HG03521 (cell line): ENCODE measurements around the gene DPF3.

Source experiments
- ATAC-seq: cut with Tn5 transposase; IDR thresholded peaks from one replicate; pipeline ENCODE4 v1.9.1; 2021; ENCODE audit warnings: mild to moderate bottlenecking, moderate library complexity; ENCODE audit not compliant: unreplicated experiment

DPF3 gene

DNA sequence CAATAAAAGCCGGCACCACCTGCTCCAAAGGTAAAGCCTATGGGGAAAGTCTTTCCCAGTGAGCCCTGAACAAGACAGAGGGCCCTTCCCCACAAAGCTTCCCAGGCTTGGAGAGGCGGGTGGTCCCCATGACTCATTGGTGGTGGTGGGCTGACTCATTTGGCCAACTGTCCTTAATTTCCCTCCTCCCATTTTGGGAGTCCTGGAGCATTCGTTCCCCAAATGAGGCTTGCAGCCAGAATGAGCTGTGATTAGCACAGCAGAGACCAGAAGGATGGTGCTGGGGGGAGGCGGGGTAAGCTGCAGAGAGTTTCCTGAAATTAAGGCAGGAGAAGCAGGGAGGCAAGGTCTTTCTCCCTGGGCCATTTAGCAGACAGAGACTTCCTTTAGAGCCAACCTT lies 241.7 kb downstream of the DPF3 start:
- no peak for ATAC-seq

DNA sequence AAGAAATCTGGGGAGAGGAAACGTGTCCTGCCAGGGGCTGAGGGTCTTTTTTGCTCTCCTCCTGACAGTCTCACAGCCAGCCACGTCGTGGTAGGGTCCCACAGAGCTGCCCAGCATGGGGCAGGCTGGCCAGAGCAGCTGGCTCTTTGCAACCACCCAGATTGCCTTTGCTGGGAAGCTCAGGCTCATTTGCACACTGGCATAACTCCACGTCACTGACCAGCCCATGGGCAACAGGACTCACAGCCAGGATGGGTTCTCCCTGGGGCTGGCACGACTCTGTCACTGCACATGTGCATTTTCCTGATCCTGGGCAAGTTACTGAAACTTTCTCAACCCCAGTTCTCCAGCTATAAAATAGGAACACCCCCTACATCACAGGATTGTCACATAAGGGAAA lies 242.2 kb downstream of the DPF3 start:
- no peak for ATAC-seq

DNA sequence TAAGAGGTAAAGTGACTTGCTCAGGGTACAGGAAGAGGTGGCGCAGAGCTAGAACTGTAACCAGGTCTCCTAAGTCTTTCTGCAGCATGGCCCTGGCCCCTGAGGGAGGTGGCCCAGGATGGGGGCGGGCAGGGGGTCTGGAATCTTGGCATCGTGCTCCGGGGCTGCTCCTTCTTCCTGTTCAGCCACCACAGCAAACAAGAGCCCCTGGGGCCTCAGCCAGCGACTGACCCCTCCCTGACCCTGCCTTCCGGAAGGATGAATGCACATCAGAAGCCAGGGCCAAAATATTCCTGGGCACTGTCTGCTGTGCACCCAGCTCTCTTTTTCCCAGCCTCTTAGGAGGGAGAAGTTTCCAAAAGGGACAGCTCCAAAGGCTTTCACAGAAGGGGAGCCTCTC lies 242.8 kb downstream of the DPF3 start:
- ATAC-seq, result no peak

DNA sequence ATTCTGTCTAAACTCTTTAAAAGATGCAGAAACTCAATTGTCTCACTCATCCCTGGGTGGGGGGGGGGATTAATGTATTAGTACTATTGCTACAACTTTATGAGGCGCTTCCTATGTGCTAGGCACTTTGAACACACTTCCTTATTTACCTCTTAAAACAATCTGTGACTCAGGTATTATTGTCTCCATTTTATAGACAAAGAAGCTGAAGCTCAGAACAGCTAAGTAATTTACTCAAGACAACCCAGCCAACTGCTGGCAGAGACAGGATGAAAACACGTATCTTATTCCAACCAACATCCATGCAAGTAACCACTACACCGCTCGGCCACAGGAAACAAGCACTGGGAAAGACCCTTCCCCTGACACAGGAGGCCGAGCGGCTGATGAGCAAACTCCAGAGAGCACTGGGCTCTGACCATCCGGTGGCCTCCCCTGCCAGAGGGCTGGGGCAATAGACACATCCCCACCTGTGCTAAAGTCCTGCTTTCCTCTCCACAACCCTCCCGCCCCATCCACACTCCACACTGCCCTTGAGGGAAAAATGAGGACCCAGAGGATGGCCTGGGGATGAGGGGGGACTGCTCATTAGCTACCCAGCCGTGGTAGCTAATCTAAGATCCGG lies 244.2 kb downstream of the DPF3 start:
- no peak for ATAC-seq

DNA sequence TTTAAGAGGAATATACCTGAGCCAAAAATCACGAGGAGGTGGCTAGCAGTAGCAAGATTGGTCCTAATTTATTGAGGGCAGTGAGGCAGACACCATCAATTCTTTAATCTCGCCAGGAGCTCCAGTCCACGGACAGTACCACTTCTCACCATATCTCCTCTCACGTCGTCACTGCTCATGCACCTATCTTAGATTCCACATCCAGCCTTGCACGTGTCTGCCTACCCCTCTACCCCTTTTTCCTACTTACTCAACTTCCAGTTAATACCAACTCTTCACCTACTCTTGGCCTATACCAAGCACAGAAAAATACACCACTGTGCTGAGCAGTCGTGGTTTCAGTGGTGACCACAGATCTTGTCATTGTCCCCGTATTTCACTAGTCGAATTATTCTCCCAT lies 246.1 kb downstream of the DPF3 start:
- ATAC-seq, result no peak

DNA sequence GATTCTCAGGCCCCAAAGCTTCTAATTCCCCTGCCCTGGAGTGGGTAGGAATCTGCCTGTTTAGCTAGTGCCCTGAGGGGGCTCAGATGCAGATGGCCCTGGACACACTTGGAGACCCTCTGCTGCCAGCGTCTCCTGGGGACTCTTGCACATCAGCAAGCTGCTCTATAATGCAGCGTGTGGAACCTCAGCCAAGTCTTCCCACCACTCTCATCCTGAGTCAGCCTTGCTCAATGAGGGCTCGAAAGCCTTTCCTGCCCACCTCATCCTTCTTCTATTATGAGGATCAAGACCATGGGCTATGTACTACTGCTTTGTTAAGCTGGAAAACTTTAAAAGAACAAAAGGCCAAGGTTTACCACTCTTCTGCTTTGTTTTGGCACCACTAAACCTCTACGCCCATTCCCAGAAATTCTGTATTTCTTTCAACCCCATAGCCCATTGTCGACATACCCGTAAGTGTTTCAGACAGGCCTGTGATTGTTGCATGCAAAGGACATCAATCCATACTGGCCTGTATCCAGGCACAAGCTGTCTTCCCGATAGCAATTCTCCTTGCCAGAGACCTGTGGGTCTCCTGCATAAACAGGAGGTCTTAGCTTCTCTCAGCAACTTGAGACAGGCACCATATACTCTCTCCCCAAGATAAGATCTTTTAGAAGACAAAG lies 246.9 kb downstream of the DPF3 start:
- ATAC-seq, result no peak

DNA sequence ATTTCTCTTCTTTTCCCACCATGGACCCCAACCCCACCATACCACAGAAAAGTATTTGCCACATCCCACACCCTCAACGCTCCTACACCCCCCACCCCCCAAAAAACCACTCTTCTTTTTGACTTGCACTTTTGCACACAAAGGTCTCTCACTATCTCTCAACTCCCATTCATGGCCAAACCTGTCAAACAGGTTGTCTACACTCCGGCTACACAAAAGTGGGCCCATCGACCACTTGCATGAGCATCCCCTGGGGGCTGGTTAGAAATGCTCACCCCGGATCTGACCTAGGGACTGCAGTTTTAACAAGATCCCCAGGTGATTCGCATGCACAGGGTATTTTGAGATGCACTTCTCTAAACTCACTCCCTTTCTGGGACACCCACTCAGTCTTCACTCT lies 248.2 kb downstream of the DPF3 start:
- no peak for ATAC-seq

DNA sequence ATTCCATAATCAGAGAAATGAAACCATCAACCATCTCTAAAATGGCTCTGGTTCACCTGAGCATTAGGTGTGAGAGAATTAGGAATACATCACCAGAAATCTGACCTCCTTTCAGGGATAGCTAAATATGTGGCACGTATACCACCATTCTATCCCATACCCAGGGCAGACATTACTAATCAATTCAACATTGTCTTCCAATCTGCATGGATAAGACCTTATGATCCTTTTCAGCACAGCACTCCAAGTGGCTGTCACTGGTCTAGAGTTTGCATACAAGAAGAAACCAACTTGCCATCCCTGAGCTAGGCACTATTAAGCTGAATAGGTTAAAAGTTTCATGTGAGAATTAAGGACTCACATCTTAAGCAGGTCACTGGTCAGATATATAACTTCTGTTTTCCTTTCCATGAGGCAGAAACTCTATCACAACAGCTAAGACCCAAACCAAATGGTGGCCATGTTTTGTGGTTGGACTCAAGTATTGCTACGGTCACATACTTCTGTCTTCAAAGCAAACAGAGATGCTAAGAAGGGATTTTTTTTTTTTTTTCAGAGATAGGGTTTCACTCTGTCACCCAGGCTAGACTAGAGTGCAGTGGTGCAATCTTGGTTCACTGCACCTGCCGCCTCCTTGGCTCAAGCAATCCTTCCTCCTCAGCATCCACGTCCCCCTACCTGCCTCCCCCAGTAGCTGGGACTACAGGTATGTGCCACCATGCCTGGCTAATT lies 249.0 kb downstream of the DPF3 start:
- ATAC-seq, result no peak

DNA sequence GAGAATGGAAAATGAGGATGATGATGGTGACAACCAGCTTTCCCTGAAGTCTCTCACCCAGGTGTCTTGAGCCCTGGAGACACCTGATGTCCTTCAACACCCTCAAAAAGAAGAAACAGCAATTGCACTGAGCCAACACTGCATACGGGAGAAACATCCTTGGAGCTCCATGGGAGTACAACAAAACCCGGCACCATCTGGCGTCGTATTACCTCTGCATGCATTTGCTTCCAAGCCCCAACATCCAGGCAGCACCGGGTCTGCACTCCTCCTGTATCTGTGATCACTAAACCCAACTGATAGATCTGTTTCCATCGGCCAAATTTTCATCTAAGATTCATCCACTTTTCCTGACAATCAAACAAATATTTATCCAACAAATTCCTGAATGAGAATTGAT lies 249.9 kb downstream of the DPF3 start:
- no peak for ATAC-seq

DNA sequence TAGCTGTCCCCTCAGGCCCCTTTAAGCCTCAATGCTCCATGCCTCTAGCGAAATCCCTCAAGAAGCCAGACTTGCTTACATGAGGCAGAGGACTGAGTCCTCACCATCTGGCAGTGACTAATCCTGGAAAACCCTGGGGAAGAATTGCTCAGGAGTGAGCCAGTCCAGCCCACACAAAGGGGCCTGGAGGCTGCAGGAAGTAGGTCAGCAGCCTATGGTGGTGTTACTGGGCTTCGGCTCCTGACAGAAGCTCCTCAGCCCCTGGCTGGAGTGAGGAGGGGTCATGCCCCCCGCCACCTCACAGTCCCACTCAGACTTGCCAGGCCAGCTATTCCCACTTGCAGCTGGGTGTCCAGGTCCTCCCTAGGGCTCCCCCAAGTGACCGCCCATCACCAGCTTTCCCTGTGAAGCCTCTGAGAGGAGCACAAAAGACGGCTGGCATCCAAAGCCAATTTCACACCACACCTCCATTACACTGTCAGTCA lies 250.5 kb downstream of the DPF3 start:
- no peak for ATAC-seq

DNA sequence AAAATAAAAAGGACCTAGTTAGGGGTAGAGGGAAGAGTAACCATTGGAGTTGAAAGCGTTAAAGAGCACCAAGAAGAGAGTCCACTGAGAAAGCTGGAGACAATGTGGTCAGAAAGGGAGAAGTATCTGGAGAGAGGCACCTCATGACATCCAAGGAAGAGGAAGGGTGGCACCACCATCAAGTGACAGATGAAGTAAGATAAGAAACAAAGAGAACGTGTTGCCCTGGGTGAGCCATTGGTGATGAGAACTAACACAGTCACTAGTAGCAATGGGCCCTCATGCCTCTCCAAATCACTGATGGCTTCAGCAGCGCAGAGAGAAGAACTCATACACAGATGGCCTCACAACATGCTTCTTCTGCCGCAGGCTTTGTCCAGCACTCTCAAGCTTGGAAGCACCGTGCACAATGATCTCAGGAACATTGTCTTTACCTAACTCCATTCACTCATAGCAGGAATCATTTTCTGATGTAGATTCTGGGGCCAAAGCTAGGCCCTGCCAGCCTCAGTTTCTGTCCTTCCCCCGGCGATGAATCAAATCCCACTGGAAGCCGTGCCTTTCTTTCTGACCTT lies 252.9 kb downstream of the DPF3 start:
- no peak for ATAC-seq

DNA sequence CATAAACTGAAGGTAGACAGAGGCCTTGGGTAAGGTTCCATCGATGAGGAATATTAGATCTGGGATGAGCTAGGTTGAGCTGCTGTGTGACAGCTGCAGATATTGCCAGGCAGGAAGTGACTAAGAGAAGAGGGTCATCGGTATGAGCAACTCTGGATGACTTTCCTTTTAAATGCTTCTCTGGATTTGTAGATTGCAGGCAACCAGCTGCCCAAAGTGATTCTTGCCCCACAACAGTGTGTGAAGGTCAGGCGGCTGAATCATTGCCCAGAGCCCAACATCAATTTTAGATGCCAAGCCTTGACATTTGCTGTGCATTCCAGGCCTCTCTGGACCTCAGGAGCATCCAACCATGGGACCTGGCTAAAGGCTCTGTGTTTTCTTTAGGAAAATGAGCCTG lies 255.9 kb downstream of the DPF3 start:
- no peak for ATAC-seq

DNA sequence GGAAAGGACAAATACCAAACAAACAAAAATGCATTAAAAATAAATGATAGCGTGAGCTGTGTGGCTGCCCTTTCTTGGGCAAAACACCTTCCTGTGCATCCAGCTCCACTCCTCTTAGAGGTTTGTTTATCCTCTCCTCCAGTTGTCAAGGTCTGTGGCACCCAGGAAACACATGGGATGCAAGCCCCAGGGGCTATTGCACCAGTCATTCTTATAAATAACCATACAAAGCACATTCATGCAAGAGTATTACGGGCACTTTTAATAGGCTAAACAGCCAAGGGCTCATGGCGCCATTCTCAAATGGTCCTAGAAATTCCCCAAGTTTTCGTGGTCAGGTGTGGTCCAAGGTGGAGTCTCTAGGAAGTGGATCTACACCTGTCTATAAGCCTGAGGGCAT lies 257.0 kb downstream of the DPF3 start:
- no peak for ATAC-seq

DNA sequence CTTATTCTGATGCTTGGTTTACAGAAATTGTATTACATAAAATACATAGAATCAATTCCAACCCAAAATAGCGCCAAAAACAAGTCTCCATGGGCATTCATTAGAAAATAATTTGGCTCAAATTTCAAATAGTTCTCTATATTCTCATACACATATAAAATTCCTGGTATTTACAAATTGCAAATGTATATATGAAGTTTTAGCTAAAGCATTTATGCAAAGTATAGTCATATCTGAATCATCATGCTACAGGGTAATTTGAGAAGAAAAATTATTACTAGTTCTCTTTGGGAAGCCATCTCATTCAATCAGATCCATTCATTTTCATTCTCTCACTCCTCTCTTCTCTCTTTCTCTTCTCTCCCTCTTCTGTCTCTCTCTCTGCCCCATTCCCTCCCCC lies 257.8 kb downstream of the DPF3 start:
- ATAC-seq, result no peak

DNA sequence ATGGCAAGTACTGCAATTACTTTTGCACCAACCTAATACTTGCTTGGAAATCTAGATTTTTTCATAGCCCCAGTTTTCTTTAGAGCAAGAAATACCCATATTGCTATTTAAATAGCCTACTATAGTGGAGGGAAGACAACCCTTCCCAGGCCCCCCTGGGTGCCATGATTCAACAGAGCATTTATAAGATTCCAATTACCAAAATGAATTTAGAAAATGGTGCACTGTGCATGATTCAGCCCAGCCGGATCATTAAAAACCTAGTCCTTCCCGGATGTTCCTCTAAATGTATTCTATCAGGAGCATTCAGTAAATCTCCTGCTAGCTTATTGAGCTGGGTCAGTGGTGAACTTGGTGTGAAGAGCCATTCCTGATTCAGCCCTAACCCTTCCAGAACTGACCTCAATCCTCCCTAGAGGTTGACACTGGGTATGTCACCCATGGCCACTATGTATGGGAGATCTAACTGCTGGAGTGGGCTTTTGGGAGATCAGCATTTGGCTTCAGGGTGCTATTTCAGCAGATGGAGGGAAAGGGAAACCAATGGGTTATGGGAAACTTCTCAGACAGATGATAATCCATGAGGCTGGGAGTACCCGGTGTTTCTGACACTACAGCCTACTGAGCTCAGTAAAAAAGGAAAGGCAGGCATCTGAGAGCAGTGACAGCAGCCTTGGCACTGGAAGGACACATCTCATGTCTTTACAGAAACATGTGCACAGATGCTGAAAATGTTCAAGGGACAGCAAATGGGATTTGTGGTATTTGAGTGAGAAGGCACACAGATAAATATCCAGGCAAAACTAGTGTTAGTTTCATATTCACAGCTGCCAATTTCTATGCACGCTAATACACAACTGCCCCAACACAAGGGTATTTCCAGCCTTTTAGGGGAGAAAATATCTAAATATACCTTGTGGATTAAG lies 258.9 kb downstream of the DPF3 start:
- no peak for ATAC-seq

DNA sequence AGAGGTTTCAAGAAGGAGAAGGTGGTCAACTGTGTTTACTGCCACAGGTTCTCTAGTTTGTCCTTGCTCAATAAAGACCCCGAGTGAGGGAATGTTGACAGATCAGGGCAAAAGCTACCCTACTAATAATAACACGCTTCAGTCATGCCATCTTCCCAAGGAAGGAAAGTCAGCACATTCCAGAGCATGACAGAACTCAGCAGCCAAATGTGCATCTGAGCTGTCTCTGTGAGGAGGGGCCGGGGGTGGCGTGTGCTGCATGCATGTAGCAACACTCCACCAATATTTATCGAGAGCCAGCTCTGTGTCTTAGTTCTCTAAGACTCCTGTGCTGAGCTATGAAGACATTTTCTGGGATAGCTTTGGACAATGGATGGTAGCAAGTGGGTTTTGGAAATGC lies 260.4 kb downstream of the DPF3 start:
- ATAC-seq, result no peak

DNA sequence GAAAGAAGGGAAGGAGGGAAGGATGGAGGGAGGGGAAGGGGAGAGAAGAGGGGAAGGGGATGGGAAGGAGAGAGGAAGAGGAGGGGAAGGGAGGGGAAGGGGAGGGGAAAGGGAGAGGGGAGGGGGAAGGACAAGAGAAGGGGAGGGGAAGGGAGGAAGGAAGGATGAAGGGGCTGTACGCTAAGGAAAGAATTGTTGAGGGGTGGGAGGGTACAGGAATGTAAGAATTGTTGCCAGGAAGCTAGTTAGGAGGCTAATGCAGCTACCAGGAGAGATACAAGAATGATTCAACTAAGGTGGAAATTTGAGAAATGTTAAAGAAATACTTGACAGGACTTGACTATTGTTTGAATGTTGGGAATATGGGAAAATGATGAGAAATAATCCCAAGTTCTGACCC lies 261.2 kb downstream of the DPF3 start:
- no peak for ATAC-seq

DNA sequence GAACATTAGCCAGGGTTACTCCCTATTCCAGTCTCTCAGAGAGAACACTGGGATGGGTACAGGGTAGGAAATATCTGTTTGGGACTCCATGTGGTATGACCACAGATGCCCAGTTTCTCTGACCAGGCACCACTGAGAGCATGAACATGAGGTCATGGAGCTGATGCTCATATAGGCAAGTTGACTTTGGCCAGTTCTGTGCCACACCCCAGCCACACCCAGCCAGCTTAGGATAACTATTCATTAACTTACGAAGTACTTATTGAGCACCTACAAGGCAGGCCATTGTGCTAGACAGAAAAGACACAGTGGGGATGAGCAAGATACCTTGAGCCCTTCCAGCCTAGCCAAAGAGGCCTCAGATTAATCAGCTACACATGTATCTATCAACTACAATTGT lies 262.5 kb downstream of the DPF3 start:
- no peak for ATAC-seq

DNA sequence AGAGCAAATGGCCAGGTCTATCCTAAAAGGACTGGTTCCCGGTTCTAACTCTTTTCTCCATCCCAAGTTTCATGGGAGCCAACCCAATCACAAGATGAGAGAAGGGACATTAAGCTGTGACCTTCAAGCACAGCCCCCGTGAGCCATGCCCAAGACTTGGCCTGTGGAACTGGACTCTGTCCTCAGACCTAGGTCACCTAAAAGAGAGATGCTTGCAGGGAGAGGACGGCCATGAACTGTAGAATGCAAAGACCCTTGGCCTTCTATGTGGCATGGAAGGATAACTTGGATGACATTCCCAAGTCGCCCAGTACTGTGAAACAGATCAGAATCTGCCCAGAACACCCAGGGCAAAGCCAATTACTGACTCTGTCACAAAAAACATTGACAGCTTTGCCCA lies 263.5 kb downstream of the DPF3 start:
- ATAC-seq, result no peak

DNA sequence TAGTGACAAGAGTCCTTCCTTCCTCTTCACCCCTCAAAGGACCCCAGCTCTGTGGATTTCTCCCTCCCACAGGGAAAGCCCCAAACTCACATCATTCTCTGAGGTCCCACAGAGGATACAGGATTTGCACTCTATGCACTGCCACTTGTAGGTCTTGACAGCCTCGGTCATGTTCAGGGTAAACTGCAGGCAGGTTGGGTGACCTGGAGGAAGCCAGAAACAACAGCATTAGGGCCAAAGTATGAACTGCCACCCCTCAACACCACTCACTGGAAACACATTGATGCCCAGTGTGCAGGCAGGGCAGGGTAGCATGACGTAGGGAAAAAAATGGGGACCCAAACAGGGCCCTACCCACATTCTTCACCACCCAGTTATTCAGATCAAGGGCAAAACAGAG lies 264.4 kb downstream of the DPF3 start:
- no peak for ATAC-seq

DNA sequence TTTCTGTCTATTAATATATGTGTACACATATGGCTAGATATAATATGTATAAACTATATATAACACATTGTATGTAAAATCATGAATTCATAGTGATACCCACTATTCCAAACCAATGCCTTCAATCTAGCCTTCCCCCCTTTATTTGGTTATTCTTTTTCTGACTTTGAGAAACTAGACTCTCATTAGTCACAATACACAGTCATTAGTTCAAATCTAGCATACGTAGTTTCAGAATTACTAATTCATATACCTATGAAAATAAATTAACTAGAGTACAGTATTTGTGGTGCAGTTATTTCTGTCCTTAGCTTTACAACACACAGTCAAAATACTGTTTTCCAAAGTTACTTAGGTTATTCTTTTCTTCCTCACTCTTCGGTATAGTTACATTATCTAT lies 268.2 kb downstream of the DPF3 start:
- no peak for ATAC-seq
